K562 (cell line): ENCODE measurements around the gene TMEM271. TPM values are rescaled to one million over a fixed set of nuclear protein-coding genes. Genes with fewer than 3 reads are reported as not detected.

Source experiments
- ATAC-seq: fragments of 200-7000 bp; cut with Tn5 transposase; 3 replicates; pipeline ENCODE4 v1.9.1; 2020; ENCODE audit warnings: moderate library complexity
- BruUV-seq: library from RNA; stranded (reverse); fragments of 400-500 nt; replicated peaks from 2 replicates; lab custom pipeline; 2021; lab: Mats Ljungman, UMichigan
- CTCF ChIA-PET: fragments of 300-600 bp; formaldehyde crosslinking; extraction: SDS; loops from one replicate; lab custom pipeline; 2021; ENCODE audit warnings: low intra/inter-chr PET ratio; lab: Yijun Ruan, JAX
- POLR2A ChIA-PET: fragments of 300-600, 350-650 bp; sonication (Branson Sonifier 250); formaldehyde crosslinking; extraction: SDS; loops from one replicate; lab custom pipeline; 2021; ENCODE audit warnings: antibody characterized with exemption, inconsistent platforms; lab: Yijun Ruan, JAX
- DNase-seq, 4 experiments: peaks; one replicate each; pipeline versions ENCODE4 v3.0.0 to v3.0.0-alpha.2; 2011 to 2018; ENCODE audit warnings: low spot score in 3 of 4, mixed read lengths in 3 of 4; ENCODE audit errors: extremely low read depth in 1 of 4
- FAIRE-seq: peaks from 2 replicates; lab custom pipeline; 2011; peaks lifted over from hg19 to GRCh38; lab: Jason Lieb, UNC
- H2AFZ ChIP-seq: 2 replicates; pipeline ENCODE4 v1.6.0; 2011; ENCODE audit warnings: low read depth, low read length, control low read depth, inconsistent platforms
- H3K27ac ChIP-seq: fragments of 200-600 bp; 3 replicates; pipeline ENCODE4 v1.8.0; 2011; ENCODE audit warnings: low read depth, mild to moderate bottlenecking, control low read depth, inconsistent platforms, low read length, moderate library complexity, mixed read lengths; ENCODE audit errors: extremely low read depth
- H3K27me3 ChIP-seq, 2 experiments: fragments of 300-600 bp in 1 of 2; 2 replicates in 1 of 2; 3 replicates in 1 of 2; pipeline versions ENCODE4 v1.6.0 to v1.8.0; 2011; ENCODE audit warnings: inconsistent platforms in 2 of 2, low read length in 2 of 2, mild to moderate bottlenecking in 1 of 2, mixed read lengths in 1 of 2, moderate library complexity in 1 of 2; ENCODE audit not compliant: control insufficient read depth in 2 of 2, insufficient read depth in 2 of 2
- H3K36me3 ChIP-seq: fragments of 300-600 bp; 3 replicates; pipeline ENCODE4 v1.8.0; 2011; ENCODE audit warnings: mild to moderate bottlenecking, low read length, inconsistent platforms; ENCODE audit not compliant: control insufficient read depth, insufficient read depth
- H3K4me1 ChIP-seq, 2 experiments: fragments of 200-600 bp in 1 of 2; replicated peaks in 1 of 2; 2 replicates in 1 of 2; 3 replicates in 1 of 2; pipeline versions ENCODE4 v1.5.1 to v1.8.0; 2011; ENCODE audit warnings: inconsistent platforms in 2 of 2, low read length in 2 of 2, mild to moderate bottlenecking in 1 of 2, mixed read lengths in 1 of 2, moderate library complexity in 1 of 2; ENCODE audit not compliant: control insufficient read depth in 2 of 2, insufficient read depth in 2 of 2
- H3K4me2 ChIP-seq: 2 replicates; pipeline ENCODE4 v1.6.1; 2011; ENCODE audit warnings: low read length, control low read depth, inconsistent platforms, mixed read lengths; ENCODE audit not compliant: insufficient read depth
- H3K4me3 ChIP-seq: fragments of 200-600 bp; sonication (generic), shearing (Covaris generic); 2 replicates; pipeline ENCODE4 v1.5.1; 2016; ENCODE audit warnings: control low read depth, inconsistent platforms
- H3K79me2 ChIP-seq: fragments of 200-600 bp; 3 replicates; pipeline ENCODE4 v1.8.0; 2011; ENCODE audit warnings: low read length, inconsistent platforms; ENCODE audit not compliant: control insufficient read depth, insufficient read depth
- H3K9ac ChIP-seq, 2 experiments: 2 replicates each; pipeline versions ENCODE4 v1.6.0 to v1.6.1; 2011; ENCODE audit warnings: low read depth in 2 of 2, low read length in 2 of 2, control low read depth in 1 of 2, inconsistent platforms in 1 of 2, mild to moderate bottlenecking in 1 of 2, mixed read lengths in 1 of 2; ENCODE audit not compliant: insufficient read depth in 1 of 2
- H3K9me1 ChIP-seq: one replicate; pipeline ENCODE4 v1.6.0; 2011; ENCODE audit warnings: inconsistent platforms, mild to moderate bottlenecking, low read length, moderate library complexity; ENCODE audit not compliant: control insufficient read depth, insufficient read depth
- H3K9me3 ChIP-seq: replicated peaks from 2 replicates; pipeline ENCODE4 v1.5.1; 2011; ENCODE audit warnings: low read depth, low read length, inconsistent platforms; ENCODE audit not compliant: control insufficient read depth, insufficient read depth
- H4K20me1 ChIP-seq: replicated peaks from 2 replicates; pipeline ENCODE4 v1.6.1; 2011; ENCODE audit warnings: low read length, inconsistent platforms, mixed read lengths; ENCODE audit not compliant: control insufficient read depth, insufficient read depth
- MEF2A ChIP-seq: IDR thresholded peaks from 2 replicates; pipeline ENCODE4 v1.6.1; 2011; ENCODE audit warnings: low read depth, mild to moderate bottlenecking, low read length, moderate library complexity; ENCODE audit not compliant: control insufficient read depth
- RBM17 ChIP-seq: fragments of 200-400 bp; formaldehyde crosslinking; IDR thresholded peaks from 2 replicates; pipeline ENCODE4 v1.6.1; 2017; ENCODE audit warnings: low read depth, mild to moderate bottlenecking, low read length, borderline replicate concordance
- WGBS: fragments of 100-300 bp; shearing (Covaris generic); methylation state at CpG from one replicate; pipeline ENCODE4 v1.1.6; 2016; ENCODE audit warnings: low coverage, mixed read lengths; ENCODE audit not compliant: insufficient coverage; ENCODE audit errors: missing lambda C conversion rate; 5-methylcytosine and 5-hydroxymethylcytosine counted together
- in situ Hi-C: fragments of 300-500 bp; cut with MboI; formaldehyde crosslinking; loops from 4 replicates; pipeline ENCODE4 v1.15.0; 2018; ENCODE audit warnings: inconsistent platforms, mixed read lengths
- intact Hi-C: fragments of 100-400 bp; cut with micrococcal nuclease; formaldehyde crosslinking; loops from 2 replicates; pipeline ENCODE4 v1.14.2; 2022
- polyA plus RNA-seq, 8 experiments: library from polyadenylated mRNA; depleted of rRNA in 4 of 8; stranded (reverse) in 5 of 8; unstranded in 3 of 8; fragments of >200 nt; fragmentation: Nextera tagmentation in 2 of 8; fragmentation: Illumina TruSeq in 1 of 8; extraction: Ambion mirVana in 2 of 8; extraction: Trizol in 1 of 8; gene quantifications; 2 replicates each; pipeline versions ENCODE4 v1.2.1 to v1.2.3, GENCODE V29; 2011 to 2014; ENCODE audit warnings: inconsistent platforms in 1 of 8, missing spikeins in 1 of 8
- total RNA-seq, 7 experiments: library from RNA; depleted of rRNA in 6 of 7; stranded (reverse); fragments of >200 nt in 6 of 7; fragmentation: Illumina TruSeq in 2 of 7; extraction: Trizol in 2 of 7; gene quantifications; 2 replicates each; pipeline versions ENCODE4 v1.2.1 to v1.2.3, GENCODE V29; 2011 to 2021; ENCODE audit warnings: low replicate concordance in 1 of 7
- TF ChIP-seq, protein P1 (sequence below): fragments of 250-450 bp; sonication (Bioruptor Pico); IDR thresholded peaks from 2 replicates; pipeline ENCODE4 v1.5.0; 2020; ENCODE audit warnings: mild to moderate bottlenecking
- TF ChIP-seq, protein P2 (sequence below): sonication (generic); formaldehyde crosslinking; IDR thresholded peaks from 2 replicates; pipeline ENCODE4 v1.8.1; 2023; ENCODE audit warnings: mild to moderate bottlenecking, missing genetic modification reagents
- TF ChIP-seq, protein P3 (sequence below): sonication (generic); formaldehyde crosslinking; IDR thresholded peaks from 2 replicates; pipeline ENCODE4 v1.8.1; 2023; ENCODE audit warnings: missing genetic modification reagents, mild to moderate bottlenecking, borderline replicate concordance
- TF ChIP-seq, protein P4 (sequence below): fragments of 450-650 bp; formaldehyde crosslinking; IDR thresholded peaks from 2 replicates; pipeline ENCODE4 v1.4.0; 2020; ENCODE audit warnings: mild to moderate bottlenecking

Gene TMEM271
- total and polyA plus RNA-seq, 9 of the 15 experiments (the other 6 are each of a cell fraction or from before 2014, with no cell fraction given), result not detected

DNA sequence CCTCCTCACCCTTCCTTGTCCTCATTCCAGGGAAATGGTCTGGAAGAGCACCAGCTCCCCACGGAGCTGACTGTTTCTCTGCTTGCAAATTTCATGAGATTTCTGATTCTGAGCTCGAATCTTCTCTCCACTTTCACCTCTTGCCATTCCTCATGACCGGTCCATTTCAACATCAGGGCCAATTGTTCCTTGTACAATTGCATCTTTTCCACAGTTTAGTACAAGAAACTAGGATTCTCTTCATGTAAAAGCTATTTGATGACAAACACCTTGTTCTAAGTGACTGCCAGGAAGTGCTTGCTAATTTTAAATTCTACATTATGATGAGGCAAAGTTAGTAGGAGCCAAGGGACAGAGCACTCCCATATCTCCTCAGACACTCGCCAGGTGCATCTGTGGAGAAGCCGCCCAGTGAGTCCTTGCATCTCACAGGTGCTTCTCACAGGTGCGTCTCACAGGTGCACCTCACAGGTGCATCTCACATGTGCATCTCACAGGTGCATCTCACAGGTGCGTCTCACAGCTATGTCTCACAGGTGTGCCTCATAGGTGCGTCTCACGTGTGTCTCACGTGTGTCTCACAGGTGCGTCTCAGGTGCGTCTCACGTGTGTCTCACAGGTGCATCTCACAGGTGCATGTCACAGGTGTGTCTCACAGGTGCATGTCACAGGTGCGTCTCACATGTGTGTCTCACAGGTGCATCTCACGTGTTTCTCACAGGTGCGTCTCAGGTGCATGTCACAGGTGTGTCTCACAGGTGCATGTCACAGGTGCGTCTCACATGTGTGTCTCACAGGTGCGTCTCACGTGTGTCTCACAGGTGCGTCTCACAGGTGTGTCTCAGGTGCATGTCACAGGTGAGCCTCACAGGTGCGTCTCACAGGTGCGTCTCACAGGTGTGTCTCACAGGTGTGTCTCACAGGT lies 46.2 kb upstream of the TMEM271 start (continued):
- TF ChIP-seq, protein P1, sequence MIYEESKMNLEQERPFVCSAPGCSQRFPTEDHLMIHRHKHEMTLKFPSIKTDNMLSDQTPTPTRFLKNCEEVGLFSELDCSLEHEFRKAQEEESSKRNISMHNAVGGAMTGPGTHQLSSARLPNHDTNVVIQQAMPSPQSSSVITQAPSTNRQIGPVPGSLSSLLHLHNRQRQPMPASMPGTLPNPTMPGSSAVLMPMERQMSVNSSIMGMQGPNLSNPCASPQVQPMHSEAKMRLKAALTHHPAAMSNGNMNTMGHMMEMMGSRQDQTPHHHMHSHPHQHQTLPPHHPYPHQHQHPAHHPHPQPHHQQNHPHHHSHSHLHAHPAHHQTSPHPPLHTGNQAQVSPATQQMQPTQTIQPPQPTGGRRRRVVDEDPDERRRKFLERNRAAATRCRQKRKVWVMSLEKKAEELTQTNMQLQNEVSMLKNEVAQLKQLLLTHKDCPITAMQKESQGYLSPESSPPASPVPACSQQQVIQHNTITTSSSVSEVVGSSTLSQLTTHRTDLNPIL (CRISPR knock-in tag), result no peak
- TF ChIP-seq, protein P2, sequence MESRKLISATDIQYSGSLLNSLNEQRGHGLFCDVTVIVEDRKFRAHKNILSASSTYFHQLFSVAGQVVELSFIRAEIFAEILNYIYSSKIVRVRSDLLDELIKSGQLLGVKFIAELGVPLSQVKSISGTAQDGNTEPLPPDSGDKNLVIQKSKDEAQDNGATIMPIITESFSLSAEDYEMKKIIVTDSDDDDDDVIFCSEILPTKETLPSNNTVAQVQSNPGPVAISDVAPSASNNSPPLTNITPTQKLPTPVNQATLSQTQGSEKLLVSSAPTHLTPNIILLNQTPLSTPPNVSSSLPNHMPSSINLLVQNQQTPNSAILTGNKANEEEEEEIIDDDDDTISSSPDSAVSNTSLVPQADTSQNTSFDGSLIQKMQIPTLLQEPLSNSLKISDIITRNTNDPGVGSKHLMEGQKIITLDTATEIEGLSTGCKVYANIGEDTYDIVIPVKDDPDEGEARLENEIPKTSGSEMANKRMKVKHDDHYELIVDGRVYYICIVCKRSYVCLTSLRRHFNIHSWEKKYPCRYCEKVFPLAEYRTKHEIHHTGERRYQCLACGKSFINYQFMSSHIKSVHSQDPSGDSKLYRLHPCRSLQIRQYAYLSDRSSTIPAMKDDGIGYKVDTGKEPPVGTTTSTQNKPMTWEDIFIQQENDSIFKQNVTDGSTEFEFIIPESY (CRISPR knock-in tag), result no peak
- no peak for TF ChIP-seq RBM17

DNA sequence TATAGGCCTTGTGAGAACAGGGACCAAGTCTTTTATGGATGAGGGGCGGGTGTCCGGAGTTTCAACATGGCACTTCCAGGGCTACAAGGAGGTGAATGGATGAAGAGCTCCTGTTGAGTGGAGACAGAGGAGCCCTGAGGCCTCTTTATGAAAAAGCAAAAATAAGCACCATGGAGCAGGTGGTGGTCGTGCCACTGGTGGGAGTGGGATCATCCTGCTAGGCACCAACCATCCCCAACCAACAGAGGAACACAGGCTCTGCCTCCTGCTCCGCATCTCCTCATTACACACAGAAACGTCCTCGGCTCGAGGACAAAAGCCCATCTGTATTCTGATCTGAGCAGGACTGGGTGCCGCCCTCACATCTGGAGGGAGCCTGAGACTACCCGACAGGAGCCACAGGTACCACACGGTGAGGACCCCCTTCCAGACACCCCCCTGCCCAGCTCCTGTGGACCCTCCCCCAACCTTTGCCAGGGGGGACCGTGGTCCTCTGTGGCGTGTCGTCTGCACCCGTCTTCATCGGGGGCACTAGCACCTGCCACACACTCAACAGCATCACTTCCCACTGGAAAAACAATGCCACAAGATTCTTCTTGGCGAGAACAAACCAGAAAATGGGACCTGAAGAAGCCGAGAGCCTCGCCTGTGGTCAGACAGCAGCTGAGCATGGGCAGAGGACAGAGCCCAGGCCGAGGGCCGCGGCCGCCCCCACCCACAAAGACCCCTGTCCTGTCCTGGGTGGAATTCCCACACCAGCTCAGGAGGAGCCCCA lies 45.4 kb upstream of the TMEM271 start:
- DNase-seq (no peak), ATAC-seq (no peak), FAIRE-seq (no peak)
- under 1% methylated on average over 22 of the region's 22 CpGs for WGBS
- intact Hi-C loops, result no loop called here
- Histone ChIP-seq H3K27me3 (peaks cover 14 to 66% of the 10 kb centered on the region in 2 experiments), H2AFZ (no peak overlapping the region), H3K9me1 (no peaks in the 10 kb centered on the region), H3K36me3 (no peaks in the 10 kb centered on the region), H3K4me1 (peaks cover 0 to 17% of the 10 kb centered on the region in 2 experiments; a peak in 2 of 5 replicates), H3K9ac (no peak overlapping the region), H3K9me3 (no peaks in the 10 kb centered on the region), H3K27ac (no peak overlapping the region), H4K20me1 (no peaks in the 10 kb centered on the region), H3K4me3 (no peak overlapping the region), H3K79me2 (no peaks in the 10 kb centered on the region), H3K4me2 (no peak overlapping the region)
- in situ Hi-C loops, result no loop called here
- CTCF ChIA-PET, result no interaction called here
- no TSS peak for BruUV-seq
- POLR2A ChIA-PET, result no interaction called here
- TF ChIP-seq MEF2A, result no peak
- TF ChIP-seq, protein P3, sequence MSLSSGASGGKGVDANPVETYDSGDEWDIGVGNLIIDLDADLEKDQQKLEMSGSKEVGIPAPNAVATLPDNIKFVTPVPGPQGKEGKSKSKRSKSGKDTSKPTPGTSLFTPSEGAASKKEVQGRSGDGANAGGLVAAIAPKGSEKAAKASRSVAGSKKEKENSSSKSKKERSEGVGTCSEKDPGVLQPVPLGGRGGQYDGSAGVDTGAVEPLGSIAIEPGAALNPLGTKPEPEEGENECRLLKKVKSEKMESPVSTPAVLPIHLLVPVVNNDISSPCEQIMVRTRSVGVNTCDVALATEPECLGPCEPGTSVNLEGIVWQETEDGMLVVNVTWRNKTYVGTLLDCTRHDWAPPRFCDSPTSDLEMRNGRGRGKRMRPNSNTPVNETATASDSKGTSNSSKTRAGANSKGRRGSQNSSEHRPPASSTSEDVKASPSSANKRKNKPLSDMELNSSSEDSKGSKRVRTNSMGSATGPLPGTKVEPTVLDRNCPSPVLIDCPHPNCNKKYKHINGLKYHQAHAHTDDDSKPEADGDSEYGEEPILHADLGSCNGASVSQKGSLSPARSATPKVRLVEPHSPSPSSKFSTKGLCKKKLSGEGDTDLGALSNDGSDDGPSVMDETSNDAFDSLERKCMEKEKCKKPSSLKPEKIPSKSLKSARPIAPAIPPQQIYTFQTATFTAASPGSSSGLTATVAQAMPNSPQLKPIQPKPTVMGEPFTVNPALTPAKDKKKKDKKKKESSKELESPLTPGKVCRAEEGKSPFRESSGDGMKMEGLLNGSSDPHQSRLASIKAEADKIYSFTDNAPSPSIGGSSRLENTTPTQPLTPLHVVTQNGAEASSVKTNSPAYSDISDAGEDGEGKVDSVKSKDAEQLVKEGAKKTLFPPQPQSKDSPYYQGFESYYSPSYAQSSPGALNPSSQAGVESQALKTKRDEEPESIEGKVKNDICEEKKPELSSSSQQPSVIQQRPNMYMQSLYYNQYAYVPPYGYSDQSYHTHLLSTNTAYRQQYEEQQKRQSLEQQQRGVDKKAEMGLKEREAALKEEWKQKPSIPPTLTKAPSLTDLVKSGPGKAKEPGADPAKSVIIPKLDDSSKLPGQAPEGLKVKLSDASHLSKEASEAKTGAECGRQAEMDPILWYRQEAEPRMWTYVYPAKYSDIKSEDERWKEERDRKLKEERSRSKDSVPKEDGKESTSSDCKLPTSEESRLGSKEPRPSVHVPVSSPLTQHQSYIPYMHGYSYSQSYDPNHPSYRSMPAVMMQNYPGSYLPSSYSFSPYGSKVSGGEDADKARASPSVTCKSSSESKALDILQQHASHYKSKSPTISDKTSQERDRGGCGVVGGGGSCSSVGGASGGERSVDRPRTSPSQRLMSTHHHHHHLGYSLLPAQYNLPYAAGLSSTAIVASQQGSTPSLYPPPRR (CRISPR knock-in tag), result no peak
- TF ChIP-seq, protein P4, sequence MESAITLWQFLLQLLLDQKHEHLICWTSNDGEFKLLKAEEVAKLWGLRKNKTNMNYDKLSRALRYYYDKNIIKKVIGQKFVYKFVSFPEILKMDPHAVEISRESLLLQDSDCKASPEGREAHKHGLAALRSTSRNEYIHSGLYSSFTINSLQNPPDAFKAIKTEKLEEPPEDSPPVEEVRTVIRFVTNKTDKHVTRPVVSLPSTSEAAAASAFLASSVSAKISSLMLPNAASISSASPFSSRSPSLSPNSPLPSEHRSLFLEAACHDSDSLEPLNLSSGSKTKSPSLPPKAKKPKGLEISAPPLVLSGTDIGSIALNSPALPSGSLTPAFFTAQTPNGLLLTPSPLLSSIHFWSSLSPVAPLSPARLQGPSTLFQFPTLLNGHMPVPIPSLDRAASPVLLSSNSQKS, result no peak
